Bronchial epithelial cell (primary cell): ENCODE measurements around the gene MMP15. TPM values are rescaled to one million over a fixed set of nuclear protein-coding genes. Genes with fewer than 3 reads are reported as not detected.

ENCODE experiments used
- DNase-seq: peaks from one replicate; pipeline ENCODE4 v3.0.0-alpha.2; 2010; ENCODE audit warnings: low read depth
- FAIRE-seq: peaks from 2 replicates; lab custom pipeline; 2011; peaks lifted over from hg19 to GRCh38; lab: Jason Lieb, UNC
- H3K27me3 ChIP-seq: 2 replicates; pipeline ENCODE4 v1.5.1; 2011; ENCODE audit warnings: low read length; ENCODE audit not compliant: control insufficient read depth, insufficient read depth
- H3K36me3 ChIP-seq: 2 replicates; pipeline ENCODE4 v1.5.1; 2011; ENCODE audit warnings: low read length; ENCODE audit not compliant: control insufficient read depth, insufficient read depth
- H3K4me3 ChIP-seq: 2 replicates; pipeline ENCODE4 v1.5.1; 2011; ENCODE audit warnings: mild to moderate bottlenecking, low read depth, low read length, control low read depth
- total RNA-seq: library from RNA; depleted of rRNA; stranded (reverse); fragments of >200 nt; gene quantifications from 2 replicates; pipeline ENCODE4 v1.2.1, GENCODE V29; 2014
- TF ChIP-seq, protein P1 (sequence below): IDR thresholded peaks from 2 replicates; pipeline ENCODE4 v1.5.1; 2011; ENCODE audit warnings: mild to moderate bottlenecking, moderate library complexity, low read length, control low read depth, inconsistent platforms; ENCODE audit not compliant: insufficient read depth, severe bottlenecking

Gene MMP15
- total RNA-seq, 1 donor from 2014 or later = 8.4 TPM

DNA sequence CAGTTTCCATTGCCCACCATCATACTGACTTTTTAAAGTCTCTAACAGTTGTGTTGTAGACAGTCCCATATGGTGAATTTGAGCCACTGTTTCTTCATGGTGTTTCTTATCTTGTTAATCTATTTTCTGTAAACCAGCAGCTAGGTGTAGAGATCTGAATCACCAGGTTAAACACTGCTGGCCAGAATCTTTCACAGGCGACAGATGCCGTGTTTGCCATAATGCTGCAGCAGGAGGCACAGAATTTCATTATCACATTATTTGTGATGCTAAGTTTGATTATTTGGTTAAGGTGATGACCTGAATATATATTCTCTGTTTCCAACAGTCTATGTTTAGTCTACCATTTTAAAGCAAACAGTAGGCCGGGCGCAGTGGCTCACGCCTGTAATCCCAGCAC is 43.2 kb upstream of the MMP15 start:
- TF ChIP-seq, protein P1, sequence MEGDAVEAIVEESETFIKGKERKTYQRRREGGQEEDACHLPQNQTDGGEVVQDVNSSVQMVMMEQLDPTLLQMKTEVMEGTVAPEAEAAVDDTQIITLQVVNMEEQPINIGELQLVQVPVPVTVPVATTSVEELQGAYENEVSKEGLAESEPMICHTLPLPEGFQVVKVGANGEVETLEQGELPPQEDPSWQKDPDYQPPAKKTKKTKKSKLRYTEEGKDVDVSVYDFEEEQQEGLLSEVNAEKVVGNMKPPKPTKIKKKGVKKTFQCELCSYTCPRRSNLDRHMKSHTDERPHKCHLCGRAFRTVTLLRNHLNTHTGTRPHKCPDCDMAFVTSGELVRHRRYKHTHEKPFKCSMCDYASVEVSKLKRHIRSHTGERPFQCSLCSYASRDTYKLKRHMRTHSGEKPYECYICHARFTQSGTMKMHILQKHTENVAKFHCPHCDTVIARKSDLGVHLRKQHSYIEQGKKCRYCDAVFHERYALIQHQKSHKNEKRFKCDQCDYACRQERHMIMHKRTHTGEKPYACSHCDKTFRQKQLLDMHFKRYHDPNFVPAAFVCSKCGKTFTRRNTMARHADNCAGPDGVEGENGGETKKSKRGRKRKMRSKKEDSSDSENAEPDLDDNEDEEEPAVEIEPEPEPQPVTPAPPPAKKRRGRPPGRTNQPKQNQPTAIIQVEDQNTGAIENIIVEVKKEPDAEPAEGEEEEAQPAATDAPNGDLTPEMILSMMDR = no peak
- Histone ChIP-seq H3K27me3 (no peaks in the 10 kb centered on the region), H3K4me3 (no peak overlapping the region), H3K36me3 (no peaks in the 10 kb centered on the region)
- FAIRE-seq (no peak), DNase-seq (no peak)

DNA sequence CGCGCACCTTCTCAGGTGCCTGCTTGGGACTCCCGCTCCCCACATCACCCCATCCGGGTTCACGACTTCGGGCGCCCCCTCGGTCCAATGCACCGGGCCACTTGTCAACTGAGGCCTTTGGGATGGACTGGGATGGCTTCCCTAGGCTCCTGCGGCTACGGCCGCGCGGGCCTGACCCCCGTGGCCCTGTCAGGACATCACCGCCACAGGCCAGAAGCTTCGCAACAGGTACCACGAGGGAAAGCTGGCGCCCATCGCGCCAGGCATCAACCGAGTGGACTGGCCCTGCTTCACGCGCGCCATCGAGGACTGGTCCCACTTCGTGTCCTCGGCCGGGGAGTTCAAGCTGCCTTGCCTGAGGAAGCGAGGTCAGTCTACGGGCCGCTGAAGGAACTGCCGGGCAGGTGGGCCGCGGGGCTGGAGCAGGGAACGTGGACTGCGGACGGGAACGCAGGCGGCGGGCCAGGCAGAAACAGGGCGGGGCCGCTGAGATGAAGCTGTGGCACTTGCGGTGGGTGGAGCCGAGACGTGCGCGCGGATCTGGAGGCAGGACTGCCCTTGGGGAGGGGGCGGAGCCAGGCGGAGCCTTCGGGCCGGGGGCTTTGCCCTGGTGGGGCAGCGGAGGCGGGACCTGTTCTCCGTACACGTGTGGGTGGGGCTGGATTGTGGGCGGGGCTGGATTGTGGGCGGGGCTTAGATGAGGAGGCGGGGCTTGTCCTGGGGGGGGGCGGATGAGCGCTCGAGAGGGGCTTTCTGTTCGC is 40.9 kb upstream of the MMP15 start:
- FAIRE-seq = no peak
- TF ChIP-seq, protein P1 = no peak
- Histone ChIP-seq H3K27me3 (no peaks in the 10 kb centered on the region), H3K4me3 (peak overlapping the region; percentile 65), H3K36me3 (no peaks in the 10 kb centered on the region)
- DNase-seq = peak; percentile 83

DNA sequence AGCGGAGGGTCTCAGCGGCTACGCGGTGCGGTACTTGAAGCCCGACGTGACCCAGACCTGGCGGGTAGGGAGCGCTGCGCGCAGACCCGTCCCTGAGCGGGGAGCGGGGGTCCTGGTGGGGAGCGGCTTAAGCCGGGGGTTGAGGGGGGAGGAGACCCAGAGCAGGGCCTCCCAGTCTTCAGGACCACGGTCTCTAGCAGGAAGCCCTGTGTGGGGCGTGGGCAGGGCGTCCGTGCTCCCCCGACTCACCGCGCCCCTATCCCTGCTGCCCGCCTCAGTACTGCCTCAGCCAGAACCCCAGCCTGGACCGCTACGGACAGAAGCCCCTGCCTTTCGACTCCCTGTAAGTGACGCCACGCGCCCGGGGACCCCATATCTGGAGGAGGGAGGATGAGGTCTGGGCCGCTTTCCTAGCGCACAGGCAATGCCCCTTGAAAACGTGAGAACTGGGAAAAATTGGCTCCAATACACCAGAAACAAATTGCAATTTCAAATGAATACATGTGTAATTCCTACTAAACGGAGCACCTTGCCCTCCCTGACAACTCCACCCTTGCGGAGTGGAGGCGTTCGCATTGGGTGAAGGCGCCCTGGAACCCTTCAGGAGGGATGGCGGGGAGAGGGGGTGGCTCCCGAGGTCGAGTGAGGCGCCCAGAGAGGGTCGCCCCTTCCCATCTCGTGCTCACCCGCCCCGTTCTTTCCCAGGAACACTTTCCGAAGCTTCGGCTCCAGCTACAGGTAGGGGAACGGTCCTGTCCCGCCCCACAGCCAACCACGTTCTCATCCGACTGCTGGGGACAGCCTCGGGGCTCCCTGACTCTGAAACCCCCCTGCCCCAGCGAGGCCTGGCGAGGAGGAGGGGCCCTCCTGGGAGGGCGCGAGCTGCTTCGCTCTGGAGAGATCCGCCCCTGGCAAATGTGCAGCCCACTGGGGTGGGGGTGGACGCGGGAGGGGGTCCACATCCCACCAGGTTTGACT is 40.1 kb upstream of the MMP15 start:
- TF ChIP-seq, protein P1 = no peak
- H3K27me3 ChIP-seq = no peaks in the 10 kb centered on the region
- no peaks in the 10 kb centered on the region for H3K36me3 ChIP-seq
- H3K4me3 ChIP-seq = peak overlapping the region; percentile 65
- DNase-seq = peak; percentile 9
- no peak for FAIRE-seq

DNA sequence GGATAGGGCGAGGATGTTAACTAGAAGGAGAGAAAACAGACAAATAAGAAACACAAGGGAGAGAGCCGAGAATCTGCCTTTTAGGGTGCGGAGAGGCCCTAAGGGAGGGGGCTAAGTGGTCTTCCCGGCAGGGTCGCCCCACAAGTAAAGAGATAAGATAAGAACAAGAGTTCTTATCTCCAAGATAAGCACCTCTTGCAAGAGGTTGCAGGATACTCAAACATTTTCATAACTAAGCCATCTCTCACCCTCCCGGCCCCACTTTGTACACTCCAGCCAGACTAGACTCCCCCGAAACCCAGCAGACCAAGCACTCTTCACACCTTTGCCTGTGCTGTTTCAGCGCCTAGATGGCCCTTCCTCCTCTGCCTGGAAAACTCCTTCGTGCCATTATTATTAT is 39.4 kb upstream of the MMP15 start:
- Histone ChIP-seq H3K4me3 (peak overlapping the region; percentile 65), H3K36me3 (no peaks in the 10 kb centered on the region), H3K27me3 (no peaks in the 10 kb centered on the region)
- TF ChIP-seq, protein P1 = no peak
- DNase-seq (no peak), FAIRE-seq (no peak)

DNA sequence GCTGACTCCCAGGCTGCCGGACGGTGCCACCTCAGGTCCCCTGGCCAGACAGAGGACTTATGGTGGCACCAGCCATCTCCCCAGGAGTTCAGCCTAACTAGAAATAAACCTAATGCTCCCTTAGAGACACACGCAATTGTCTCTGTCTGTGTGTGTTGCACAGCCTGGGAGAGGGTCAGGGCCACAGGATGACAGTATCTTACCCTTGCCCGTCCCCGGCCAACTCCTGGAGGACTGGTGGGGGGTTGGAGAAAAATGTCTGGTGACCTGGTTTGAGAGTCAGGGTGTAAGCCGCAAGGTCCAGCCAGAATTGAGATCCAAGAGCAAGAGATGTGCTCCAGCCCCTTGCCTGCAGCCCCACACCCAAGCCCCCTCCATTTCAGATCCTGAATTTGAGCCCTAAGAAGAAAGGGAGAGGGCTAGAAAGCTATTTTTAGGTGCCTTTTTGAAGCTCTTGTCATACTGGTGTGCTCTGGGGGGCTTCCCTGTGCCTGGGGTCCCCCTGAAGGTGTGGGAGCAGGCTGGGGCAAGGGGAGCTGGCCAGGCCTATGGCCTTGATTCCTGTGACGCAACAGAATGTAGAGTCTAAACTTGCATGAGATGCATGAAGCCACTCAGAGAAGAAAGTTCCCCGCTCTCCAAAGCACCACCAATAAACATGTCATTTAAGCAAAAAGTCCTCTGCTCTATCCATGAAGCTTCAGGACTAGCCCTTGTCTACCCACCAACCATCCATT is 37.9 kb upstream of the MMP15 start:
- Histone ChIP-seq H3K27me3 (no peaks in the 10 kb centered on the region), H3K4me3 (no peak overlapping the region), H3K36me3 (no peaks in the 10 kb centered on the region)
- TF ChIP-seq, protein P1 = no peak
- DNase-seq = no peak
- peak; percentile 23 for FAIRE-seq
